BLaER1 (cell line): ENCODE data around the gene TENT4A.

Source experiments
- H3K27ac ChIP-seq: shearing (Covaris generic); formaldehyde crosslinking; 2 replicates; pipeline ENCODE4 v1.8.1; 2022
- H3K27me3 ChIP-seq: shearing (Covaris generic); formaldehyde crosslinking; 2 replicates; pipeline ENCODE4 v1.8.1; 2022
- H3K36me3 ChIP-seq: shearing (Covaris generic); formaldehyde crosslinking; 2 replicates; pipeline ENCODE4 v1.8.1; 2022
- H3K4me1 ChIP-seq: shearing (Covaris generic); formaldehyde crosslinking; 2 replicates; pipeline ENCODE4 v1.8.1; 2022
- H3K4me2 ChIP-seq: shearing (Covaris generic); formaldehyde crosslinking; 2 replicates; pipeline ENCODE4 v1.8.1; 2022
- H3K4me3 ChIP-seq: shearing (Covaris generic); formaldehyde crosslinking; 2 replicates; pipeline ENCODE4 v1.8.1; 2022
- H3K9ac ChIP-seq: shearing (Covaris generic); formaldehyde crosslinking; 2 replicates; pipeline ENCODE4 v1.8.1; 2022
- H3K9me3 ChIP-seq: shearing (Covaris generic); formaldehyde crosslinking; 2 replicates; pipeline ENCODE4 v1.8.1; 2022
- H4K20me1 ChIP-seq: shearing (Covaris generic); formaldehyde crosslinking; 2 replicates; pipeline ENCODE4 v1.8.1; 2022
- Cebpa-rat ChIP-seq: shearing (Covaris generic); IDR thresholded peaks from 2 replicates; pipeline ENCODE4 v1.8.1; 2022

Gene TENT4A

DNA sequence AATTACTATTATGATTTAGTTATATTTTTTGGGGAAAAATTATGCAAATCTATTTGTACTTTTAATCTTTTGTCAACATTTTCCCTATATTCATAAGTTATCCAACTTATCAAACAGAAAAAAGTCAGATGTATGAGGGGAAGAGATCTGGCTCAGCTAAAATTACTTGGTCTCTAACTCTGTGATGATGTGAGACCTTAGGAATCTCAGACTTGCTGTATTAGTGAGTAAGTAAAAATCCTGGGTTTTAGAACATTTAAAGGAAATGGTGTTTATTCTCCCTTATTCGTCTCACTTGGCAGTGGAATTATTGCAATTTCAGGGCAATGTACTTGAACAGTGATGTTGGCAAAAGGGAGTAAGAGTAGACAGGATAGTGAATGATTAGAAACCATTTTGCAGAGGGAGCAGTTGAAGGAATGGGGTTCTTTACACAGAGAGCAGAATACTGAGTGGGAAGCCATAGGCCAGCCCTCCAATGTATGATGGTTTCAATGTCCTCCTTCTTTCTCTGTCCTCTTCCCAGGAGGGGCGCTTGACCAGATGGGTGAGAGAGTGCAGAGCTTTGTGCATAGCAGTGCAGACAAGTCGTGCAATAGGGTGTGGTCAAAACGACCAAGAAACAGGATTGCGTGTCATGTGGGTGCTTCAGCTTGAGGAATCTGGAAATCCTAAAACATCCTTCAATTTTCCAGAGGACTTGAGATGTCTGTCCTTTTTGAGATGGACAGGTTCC is 91.7 kb downstream of the TENT4A start:
- Histone ChIP-seq H3K9ac (no peak overlapping the region), H3K36me3 (no peaks in the 10 kb centered on the region), H3K4me2 (no peak overlapping the region), H3K4me1 (no peaks in the 10 kb centered on the region), H4K20me1 (no peaks in the 10 kb centered on the region), H3K4me3 (no peak overlapping the region), H3K27ac (no peak overlapping the region), H3K27me3 (no peaks in the 10 kb centered on the region), H3K9me3 (peaks cover 35% of the 10 kb centered on the region)
- TF ChIP-seq Cebpa-rat = no peak

DNA sequence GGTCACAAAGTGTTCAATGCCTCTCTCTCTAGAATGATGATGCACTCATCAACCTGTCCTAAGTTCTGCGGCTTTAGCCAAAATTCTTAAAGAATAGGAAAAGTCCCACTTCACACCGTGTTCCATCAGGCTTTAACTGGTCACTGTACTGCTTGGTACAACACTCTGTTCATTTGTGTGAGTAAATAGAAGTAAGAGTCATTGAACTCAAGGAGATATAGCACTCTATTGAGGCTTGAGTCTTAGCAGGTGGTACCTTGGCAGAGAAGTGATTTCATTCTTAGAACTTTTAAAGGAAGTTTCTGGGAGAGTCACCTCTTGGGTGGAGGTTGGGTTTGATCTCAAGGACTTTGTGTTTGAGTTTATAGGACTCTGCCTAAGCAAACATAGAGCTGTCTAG is 92.6 kb downstream of the TENT4A start:
- no peaks in the 10 kb centered on the region for H3K4me1 ChIP-seq
- TF ChIP-seq Cebpa-rat = no peak
- no peak overlapping the region for H3K9ac ChIP-seq
- no peak overlapping the region for H3K4me3 ChIP-seq
- H3K9me3 ChIP-seq = peaks cover 33% of the 10 kb centered on the region
- H3K27ac ChIP-seq = no peak overlapping the region
- H3K27me3 ChIP-seq = no peaks in the 10 kb centered on the region
- H4K20me1 ChIP-seq = no peaks in the 10 kb centered on the region
- H3K36me3 ChIP-seq = no peaks in the 10 kb centered on the region
- no peak overlapping the region for H3K4me2 ChIP-seq
